HG02973 (cell line): ENCODE results near the gene CSTF2.
"Not testable (repeated sequence)": the region's sequence is repeated elsewhere in the genome, so short reads cannot be mapped to it uniquely, and the experiment has no call there.

Experiments used
- ATAC-seq: cut with Tn5 transposase; IDR thresholded peaks from one replicate; pipeline ENCODE4 v1.9.1; 2021; ENCODE audit warnings: moderate library complexity; ENCODE audit not compliant: unreplicated experiment

CSTF2 gene

GRCh38 chrX:100819837-100820666, at the start of gene CSTF2:
Gene CSTF2 (plus strand): TSS chrX:100820391. CDS start chrX:100820417, 26 bp downstream.
- peak; percentile 99 for ATAC-seq

- ATAC-seq, result not testable (repeated sequence)
Observed at GRCh38 chrX:100796371-100796770, 23.8 kb upstream of the CSTF2 start.

GRCh38 chrX:100797359-100797758, 22.8 kb upstream of the CSTF2 start:
- no peak for ATAC-seq

GRCh38 chrX:100798484-100799214, 21.5 kb upstream of the CSTF2 start:
- no peak for ATAC-seq

GRCh38 chrX:100802843-100803242, 17.3 kb upstream of the CSTF2 start:
- ATAC-seq, result no peak

GRCh38 chrX:100804780-100805179, 15.4 kb upstream of the CSTF2 start:
- no peak for ATAC-seq

- ATAC-seq, result not testable (repeated sequence)
Observed at GRCh38 chrX:100808265-100808664, 11.9 kb upstream of the CSTF2 start.

- no peak for ATAC-seq
Observed at GRCh38 chrX:100812216-100813158, 7.7 kb upstream of the CSTF2 start.

- no peak for ATAC-seq
Observed at GRCh38 chrX:100817340-100817739, 2.9 kb upstream of the CSTF2 start.

- no peak for ATAC-seq
Observed at GRCh38 chrX:100819534-100819836, 706 bp upstream of the CSTF2 start.

- ATAC-seq, result peak; percentile 65
Observed at GRCh38 chrX:100829730-100830129, 9.5 kb downstream of the CSTF2 start.

- ATAC-seq, result peak; percentile 30
Observed at GRCh38 chrX:100830143-100830542, 10.0 kb downstream of the CSTF2 start.

GRCh38 chrX:100830547-100830946, 10.4 kb downstream of the CSTF2 start:
- peak; percentile 33 for ATAC-seq

- no peak for ATAC-seq
Observed at GRCh38 chrX:100831219-100831946, 11.2 kb downstream of the CSTF2 start.

- ATAC-seq, result no peak
Observed at GRCh38 chrX:100850317-100850716, 30.1 kb downstream of the CSTF2 start.

- ATAC-seq, result no peak
Observed at GRCh38 chrX:100852810-100853209, 32.6 kb downstream of the CSTF2 start.

GRCh38 chrX:100863326-100863864, 43.2 kb downstream of the CSTF2 start:
- no peak for ATAC-seq

- ATAC-seq, result no peak
Observed at GRCh38 chrX:100864657-100865391, 44.6 kb downstream of the CSTF2 start.

GRCh38 chrX:100868273-100868672, 48.1 kb downstream of the CSTF2 start:
- ATAC-seq, result no peak

- no peak for ATAC-seq
Observed at GRCh38 chrX:100870527-100870926, 50.3 kb downstream of the CSTF2 start.
